Measurements from ENCODE around the gene CPA4.

The CPA4 gene

GRCh38 chr7:130276796-130277762 lies 15.9 kb upstream of the CPA4 start:
- no peak for TF ChIP-seq CTCF (IDR thresholded peaks at IDR 0.05; ENCODE audit: borderline replicate concordance, insufficient read depth, low read depth, low read length)
- H3K4me3 ChIP-seq (ENCODE audit: low read depth, low read length), result no peak overlapping the region

- no peak for TF ChIP-seq CTCF (IDR thresholded peaks at IDR 0.05; ENCODE audit: borderline replicate concordance, insufficient read depth, low read depth, low read length)
These were observed 15.0 kb upstream of the CPA4 start for GRCh38 chr7:130277763-130278643.

GRCh38 chr7:130278860-130279259 lies 14.1 kb upstream of the CPA4 start:
- no peak for TF ChIP-seq CTCF (IDR thresholded peaks at IDR 0.05; ENCODE audit: borderline replicate concordance, insufficient read depth, low read depth, low read length)
- H3K4me3 ChIP-seq (ENCODE audit: low read depth, low read length), result no peak overlapping the region

More at GRCh38 chr7:130277763-130278643, 15.0 kb upstream of the CPA4 start:
- no peak overlapping the region for H3K4me3 ChIP-seq (ENCODE audit: low read depth, low read length)

GRCh38 chr7:130279286-130279685 lies 13.7 kb upstream of the CPA4 start:
- H3K4me3 ChIP-seq (ENCODE audit: low read depth, low read length), result no peak overlapping the region
- TF ChIP-seq CTCF (IDR thresholded peaks at IDR 0.05; ENCODE audit: borderline replicate concordance, insufficient read depth, low read depth, low read length), result no peak

- H3K4me3 ChIP-seq (ENCODE audit: low read depth, low read length), result no peak overlapping the region
- TF ChIP-seq CTCF (IDR thresholded peaks at IDR 0.05; ENCODE audit: borderline replicate concordance, insufficient read depth, low read depth, low read length), result no peak
These were observed 13.1 kb upstream of the CPA4 start for GRCh38 chr7:130279906-130280305.

- no peak for TF ChIP-seq CTCF (IDR thresholded peaks at IDR 0.05; ENCODE audit: borderline replicate concordance, insufficient read depth, low read depth, low read length)
- no peak overlapping the region for H3K4me3 ChIP-seq (ENCODE audit: low read depth, low read length)
These were observed 11.7 kb upstream of the CPA4 start for GRCh38 chr7:130281260-130281659.

Measured in GM12875 (cell line).